ENCODE data around the gene KNTC1.
"Not testable (repeated sequence)": the region's sequence is repeated elsewhere in the genome, so short reads cannot be mapped to it uniquely, and the experiment has no call there.

The KNTC1 gene

DNA sequence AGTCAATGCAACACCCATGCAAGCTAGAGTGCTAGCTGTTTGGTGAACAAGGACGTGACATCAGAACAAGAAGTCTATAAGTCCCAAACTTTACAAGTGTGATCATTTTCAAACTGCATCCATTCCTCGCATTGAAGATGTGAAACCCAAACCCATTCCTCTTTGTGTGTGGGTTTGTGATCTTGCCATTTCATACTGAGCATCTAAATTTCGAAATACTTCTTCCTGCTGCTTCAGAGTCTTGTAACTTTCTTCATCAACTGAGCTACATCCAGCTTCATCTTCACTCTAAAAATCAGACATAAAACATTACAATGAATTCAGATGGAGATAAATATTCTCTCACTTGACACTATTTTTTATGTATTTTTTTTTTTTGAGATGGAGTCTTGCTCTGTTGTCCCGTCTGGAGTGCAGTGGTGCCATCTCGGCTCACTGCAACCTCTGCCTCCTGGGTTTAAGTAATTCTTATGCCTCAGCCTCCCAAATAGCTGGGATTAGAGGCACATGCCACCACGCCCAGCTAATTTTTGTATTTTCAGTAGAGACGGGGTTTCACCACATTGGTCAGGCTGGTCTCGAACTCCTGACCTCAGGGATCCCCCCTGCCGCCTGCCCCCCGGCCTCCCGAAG, 21.5 kb upstream of the KNTC1 start:
- DNase-seq (ENCODE audit: low spot score), result no peak

DNA sequence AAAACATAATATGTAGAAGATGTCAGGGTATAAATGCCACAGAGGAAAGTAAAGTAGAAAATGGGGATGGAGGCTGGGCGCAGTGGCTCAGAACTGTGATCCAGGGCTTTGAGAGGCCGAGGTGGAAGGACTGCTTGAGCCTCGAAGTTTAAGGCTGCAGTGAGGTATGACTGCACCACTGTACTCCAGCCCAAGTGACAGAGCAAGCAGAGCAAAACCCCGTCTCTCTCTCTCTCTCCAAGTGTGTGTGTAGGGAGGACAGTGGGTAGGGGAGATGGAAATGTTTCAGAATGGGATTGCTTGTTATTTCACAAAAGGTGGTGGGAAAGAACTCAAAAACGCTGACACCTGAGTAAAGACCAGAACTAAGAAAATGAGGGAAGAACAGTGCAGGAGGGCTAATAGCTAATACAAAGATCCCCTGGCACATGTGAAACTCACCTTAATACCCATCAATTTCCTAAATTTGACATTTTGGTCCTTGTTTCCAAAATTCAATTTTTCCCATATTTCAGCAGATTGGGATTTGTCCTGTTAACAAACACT, 20.6 kb upstream of the KNTC1 start:
- no peak for DNase-seq (ENCODE audit: low spot score)

DNA sequence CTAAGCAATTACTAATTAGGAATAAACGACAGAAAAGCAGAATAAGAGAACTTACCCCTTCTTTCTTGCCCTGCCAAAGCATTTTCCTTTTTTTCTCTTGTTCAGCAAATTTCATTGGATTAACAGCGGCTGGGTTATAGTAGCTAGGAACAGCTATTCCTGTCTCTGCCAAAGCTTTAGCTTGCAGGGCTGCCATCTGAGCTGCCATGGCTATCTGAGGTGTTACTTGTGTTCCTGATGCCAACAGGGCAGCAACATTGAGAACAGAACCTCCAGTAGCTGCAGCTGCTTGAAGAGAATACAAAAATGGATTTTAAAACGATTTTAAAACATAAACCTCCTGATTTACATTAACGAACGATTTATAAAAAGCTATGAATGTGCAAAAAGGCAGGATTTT, 18.9 kb upstream of the KNTC1 start:
- DNase-seq (ENCODE audit: low spot score), result no peak

DNA sequence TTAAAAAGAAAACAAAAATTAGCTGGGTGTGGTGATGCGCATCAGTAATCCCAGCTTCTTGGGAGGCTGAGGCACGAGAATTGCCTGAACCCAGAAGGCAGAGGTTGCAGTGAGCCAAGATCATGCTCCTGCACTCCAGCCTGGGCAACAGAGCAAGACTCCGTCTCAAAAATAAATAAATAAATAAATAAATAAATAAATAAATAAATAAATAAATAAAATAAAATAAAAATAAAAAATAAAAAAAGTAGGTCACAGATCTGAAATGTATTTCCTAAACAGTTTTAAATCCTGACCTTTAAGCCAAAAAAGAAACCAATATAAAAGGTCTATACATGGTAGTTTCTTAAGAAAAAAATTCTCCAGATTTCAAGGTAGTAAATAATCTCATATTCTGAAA, 14.0 kb upstream of the KNTC1 start:
- DNase-seq (ENCODE audit: low spot score), result not testable (repeated sequence)

DNA sequence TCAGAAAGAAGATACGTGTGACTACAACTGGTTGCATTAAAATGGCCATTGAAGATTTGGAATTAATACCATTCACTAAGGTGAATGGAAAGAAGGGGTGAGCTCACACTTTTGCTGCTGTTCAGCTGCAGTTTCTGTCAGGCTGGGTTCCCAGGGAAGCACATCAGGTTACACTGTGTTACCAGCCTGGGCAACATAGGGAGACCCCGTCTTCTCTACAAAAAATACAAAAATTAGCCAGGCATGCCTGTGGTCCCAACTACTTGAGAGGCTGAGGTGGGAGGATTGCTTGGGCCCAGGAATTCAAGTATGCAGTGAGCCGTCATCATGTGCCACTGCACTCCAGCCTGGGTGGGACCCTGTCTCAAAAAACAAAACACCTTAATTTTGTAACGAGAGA, 13.4 kb upstream of the KNTC1 start:
- DNase-seq (ENCODE audit: low spot score), result no peak

DNA sequence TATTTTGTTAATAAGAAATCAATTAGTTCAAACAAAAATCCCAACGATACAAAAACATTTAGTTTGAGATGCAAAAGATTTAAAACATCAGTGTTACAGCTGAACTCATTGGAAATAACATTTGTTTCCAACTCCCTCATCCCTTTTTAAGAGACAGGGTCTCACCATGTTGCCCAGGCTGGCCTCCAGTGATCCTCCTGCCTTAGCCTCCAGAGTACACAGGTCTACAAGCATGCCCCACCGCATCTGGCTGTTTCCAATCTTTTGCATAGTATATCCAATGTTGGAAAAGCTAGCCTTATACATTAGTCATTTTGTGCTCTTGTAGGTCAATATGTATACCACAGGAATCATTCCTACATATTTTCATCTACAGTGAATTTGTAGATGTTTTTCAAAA, 11.8 kb upstream of the KNTC1 start:
- DNase-seq (ENCODE audit: low spot score), result no peak

DNA sequence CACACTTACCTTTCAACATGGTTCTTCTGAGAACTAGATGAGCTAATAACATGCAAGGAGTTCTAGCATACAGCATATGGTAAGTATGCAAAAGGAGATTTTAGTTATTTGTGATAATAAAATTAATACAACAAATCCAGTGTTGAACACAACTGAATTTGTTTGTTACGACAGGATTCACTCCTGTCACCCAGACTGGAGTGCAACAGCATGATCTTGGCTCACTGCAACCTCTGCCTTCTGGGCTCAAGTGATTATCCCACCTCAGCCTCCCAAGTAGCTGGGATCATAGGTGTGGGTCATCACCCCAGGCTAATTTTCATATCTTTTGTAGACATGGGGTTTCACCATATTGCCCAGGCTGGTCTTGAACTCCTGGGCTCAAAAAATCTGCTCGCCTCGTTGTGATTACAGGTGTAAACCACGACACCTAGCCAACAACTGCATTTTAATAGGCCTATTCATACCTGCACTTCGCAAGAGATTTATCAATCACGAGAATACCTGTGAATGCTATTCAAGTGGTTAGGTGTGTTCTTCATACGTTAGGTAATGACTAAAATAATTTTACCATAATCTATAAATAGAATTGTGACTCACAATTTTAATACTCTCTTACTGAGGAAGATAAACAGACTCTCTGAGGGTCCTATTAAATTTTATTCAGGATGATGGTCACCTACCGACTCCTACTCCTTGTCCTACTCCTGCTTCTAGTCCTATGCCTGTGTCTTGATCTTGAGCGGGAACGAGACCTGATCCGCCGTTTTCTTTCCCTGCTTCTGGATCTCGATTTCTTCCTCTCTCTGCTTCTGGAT, 10.3 kb upstream of the KNTC1 start:
- DNase-seq (ENCODE audit: low spot score), result no peak

DNA sequence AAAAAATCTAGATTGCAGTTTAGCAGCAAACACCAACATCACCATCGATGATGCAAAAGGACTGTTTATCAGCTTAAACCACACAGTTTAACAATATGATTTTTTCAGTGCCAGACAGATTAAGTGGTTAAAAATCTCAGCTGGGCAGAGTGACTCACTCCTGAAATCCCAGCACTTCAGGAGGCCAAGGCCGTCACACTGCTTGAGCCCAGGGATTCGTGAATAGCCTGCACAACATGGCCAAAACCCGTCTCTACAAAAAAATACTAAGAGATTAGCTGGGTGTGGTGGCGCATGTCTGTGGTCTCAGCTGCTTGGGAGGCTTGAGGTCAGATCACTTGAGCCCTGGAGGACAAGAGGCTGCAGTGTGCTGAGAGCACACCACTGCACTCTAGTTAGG, 9.2 kb upstream of the KNTC1 start:
- DNase-seq (ENCODE audit: low spot score), result peak; percentile 62

DNA sequence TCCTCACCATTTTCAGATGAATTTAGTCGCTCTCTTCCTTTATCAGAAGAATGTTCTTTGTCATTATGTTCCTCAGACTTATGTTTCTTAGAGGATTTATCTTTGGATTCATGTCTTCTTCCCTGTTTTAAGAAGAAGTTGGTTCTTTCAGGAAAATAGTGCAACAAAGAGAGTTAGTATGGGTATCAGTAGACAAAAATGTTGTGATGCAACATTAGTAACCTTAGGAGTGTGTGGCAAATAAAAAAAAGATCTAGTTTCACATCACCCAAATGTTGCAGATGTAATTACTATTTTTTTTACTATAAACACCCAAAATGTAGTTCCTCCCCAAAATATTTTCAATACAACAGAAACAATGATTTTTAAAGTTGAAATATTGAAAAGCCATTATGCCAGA, 8.1 kb upstream of the KNTC1 start:
- no peak for DNase-seq (ENCODE audit: low spot score)

DNA sequence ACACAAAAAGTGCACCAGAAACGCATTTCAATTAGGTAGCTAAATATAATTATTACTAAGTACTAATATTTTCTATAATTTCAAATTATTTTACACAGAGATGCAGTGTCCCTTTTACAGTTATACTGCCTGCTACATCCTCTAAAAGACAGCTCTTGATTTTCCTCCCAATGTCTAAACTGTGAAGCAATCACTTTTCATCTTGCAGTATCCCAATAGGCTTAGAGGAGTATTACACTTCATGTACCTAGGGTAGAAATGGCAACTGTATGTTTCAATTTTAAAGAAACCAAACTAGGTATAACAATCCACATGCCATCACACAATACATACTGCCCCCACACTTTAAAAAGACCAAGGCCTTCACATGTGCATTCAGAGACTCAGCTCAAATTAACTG, 7.6 kb upstream of the KNTC1 start:
- DNase-seq (ENCODE audit: low spot score), result peak; percentile 11

DNA sequence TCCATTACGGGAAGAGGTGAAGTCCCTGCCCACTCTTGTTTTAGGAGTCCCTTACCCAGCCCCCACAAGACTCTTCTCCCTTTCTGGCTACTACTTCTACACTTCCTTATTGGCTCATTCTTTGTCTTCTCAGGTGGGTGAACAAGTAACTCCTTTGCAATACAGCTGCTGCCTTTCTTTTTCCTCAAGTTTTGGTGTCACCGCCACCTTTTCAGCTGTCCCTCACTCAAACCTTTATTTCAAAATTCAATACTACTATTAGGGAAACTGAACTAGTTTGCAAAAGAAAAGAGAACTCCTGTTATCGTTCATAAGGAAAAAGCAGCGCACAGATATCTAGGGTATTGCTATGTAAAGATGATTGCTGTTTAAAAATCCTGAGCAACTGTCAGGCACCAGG, 6.4 kb upstream of the KNTC1 start:
- DNase-seq (ENCODE audit: low spot score), result no peak

DNA sequence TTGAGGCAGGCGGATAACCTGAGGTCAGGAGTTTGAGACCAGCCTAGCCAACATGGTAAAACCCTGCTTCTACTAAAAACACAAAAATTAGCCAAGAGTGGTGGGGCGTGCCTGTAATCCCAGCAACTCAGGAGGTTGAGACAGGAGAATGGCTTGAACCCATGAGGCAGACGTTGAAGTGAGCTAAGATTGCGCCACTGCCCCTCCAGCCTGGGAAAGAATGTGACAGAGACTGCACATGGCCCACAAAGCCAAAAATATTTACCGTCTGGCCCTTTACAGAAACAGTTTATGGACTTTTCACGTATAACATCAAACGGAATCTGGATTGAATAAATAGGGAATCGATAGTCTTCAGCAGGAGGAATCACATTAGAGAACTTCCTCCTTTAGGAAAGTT, 3.8 kb upstream of the KNTC1 start:
- DNase-seq (ENCODE audit: low spot score), result no peak

DNA sequence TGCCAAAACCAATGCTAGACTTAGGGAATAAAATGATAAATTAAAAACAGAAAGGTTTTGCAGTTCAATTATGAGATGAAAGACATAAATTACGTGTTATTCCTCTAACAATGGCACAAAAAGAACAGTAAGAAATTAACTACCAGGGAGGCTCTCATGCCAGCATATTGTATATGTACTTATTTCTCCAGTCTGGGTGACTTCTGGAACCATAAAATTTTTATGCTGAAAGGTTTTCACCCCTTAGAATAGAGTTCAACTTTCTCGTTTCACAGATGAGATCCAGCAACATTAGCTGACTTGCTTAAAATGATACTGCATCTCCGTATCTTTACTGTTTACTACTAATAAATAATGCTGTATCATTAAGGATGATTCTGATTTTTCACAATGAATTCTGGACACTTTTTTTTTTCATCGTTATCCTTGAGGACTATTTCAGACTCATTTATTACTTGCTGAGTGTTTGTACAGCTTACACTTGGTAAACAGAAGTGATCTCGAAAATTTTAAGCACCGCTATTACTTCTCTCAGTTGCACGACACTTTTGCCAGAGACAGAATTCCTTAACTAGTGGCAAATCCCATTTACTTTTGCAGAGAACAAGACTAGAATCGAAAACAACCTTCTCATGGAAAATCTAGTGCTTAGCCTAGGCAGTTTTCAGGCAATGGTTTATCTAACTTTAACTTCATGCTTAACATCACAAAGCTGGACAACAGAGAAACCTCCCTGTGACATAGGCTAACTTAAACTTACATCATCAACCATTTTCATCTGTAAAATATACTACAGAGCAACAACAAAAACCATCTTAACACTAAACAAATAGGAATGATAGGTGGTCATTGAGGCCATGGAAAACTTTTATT, 3.0 kb upstream of the KNTC1 start:
- no peak for DNase-seq (ENCODE audit: low spot score)

DNA sequence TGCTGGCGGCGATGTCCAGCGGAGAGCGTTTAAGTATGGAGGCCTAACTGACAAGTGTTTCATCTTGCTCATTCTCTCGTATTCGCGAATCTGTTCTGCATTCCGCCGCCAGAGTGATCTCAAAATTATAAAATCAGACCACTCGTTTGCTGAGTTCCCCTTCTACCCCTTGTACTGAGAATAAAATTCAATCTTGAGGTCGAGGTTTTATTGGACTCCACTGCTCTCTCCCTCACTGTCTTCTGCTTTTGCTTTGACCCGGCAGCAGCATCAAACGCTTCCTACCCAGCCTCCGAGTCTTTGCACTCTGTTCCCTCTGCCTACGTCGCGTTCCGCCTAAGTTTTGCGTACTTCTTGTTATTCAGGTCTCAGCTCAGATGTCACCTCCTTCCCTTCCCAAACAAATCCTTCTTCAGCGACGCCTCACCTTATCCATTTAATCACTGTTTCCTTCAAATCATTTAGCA, 462 bp downstream of the KNTC1 start:
- peak; percentile 9 for DNase-seq (ENCODE audit: low spot score)

DNA sequence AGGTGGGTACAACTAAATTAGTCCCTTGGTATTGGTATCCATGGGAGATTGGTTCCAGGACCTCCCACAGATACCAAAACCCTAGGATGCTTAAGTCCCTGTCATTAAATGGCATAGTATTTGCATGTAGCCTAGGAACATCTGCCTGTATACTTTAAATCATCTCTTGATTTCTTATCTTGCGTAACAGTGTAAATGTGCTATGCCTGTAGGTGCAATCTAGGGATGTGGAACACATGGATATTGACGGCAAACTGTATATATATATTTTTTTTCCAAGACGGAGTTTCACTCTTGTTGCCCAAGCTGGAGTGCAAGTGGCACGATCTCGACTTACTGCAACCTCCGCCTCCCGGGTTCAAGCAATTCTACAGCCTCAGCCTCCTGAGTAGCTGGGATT, 1.5 kb downstream of the KNTC1 start:
- no peak for DNase-seq (ENCODE audit: low spot score)

DNA sequence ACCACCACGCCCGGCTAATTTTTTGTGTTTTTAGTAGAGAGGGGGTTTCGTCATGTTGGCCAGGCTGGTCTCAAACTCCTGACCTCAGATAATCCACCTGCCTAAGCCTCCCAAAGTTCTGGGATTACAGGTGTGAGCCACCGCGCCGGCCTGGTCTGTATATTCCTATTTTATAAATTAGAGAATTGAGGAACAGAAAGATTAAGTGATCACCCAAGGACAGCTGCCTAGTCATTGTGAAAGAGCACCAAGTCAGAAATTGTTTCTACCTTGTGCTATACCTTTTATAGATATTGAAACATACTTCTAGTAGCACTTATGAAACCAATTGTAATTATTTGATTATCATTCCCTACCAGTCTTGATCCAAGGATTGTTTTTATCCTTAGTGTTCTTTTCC, 1.9 kb downstream of the KNTC1 start:
- no peak for DNase-seq (ENCODE audit: low spot score)

DNA sequence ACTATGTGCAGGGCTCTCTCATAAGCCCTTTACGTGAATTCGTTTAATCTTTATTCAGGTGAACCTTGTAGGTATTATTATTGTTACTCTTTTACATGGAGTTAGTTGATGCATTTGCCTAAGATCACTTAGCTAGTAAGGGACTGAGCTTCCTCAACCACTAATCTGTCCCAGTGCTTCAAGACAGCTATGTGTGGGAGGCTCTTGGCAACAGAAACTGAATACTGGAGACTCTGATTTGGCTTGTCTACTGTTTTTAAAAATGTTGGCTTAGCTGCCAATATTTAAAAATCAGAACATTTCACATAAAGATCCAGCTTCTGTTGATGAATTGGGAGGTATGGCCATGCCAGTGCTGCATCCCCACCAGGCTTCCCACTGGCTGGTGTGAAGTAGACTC, 6.8 kb downstream of the KNTC1 start:
- no peak for DNase-seq (ENCODE audit: low spot score)

DNA sequence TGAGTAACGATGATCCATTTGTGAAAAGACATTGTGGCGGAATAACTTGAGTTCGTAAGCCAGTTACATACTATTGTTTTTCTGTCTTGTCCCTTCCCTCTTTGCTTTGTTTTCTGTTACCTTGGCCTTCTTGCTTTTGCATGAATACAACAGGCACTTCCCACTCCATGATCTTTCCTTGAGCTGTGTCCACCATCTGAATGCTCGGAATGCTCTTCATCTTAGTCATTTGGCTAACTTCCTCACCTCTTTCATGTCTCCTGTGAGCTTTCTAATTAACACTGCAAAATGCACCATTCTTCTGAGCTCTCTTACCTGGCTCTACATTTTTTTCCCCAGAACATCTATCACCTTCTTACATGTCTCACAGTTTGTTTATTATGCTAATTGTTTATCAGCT, 10.0 kb downstream of the KNTC1 start:
- no peak for DNase-seq (ENCODE audit: low spot score)

DNA sequence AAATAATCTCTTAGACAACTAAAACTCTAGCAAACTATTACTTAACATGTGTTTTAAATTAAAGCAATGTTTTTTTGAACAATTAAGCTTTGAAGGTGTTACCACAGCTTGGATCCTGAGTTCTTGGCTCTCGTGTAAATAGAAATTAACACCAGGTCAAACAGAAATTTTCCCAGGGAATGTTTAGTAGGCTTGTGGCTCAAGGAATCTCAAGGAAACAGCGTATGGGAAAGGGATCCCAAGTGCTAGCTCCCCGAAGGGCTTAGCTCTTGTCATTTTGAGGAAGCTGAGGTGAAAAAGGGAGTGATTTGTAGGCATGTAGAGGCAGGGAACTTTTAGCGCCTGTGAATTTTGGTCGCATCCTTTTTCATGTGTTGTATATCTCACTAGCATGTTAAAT, 11.4 kb downstream of the KNTC1 start:
- no peak for DNase-seq (ENCODE audit: low spot score)

DNA sequence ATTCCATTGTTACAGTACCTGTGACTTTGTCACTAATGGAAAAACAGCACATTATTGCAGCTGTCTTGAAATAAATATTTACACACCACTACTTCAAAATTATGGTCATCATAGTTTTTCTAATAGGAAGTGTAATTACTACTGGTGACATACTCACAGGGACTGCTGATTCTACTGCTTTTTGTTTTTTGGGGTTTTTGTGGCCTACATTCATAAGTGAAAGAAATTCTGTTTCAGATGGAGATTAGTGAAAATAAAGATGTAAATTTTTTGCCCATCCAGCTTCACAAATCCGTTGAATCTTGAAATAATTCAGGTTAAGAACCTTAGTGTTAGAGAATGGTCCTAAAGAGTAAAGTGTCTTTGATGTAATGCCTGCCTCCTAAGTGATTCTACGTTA, 17.5 kb downstream of the KNTC1 start:
- no peak for DNase-seq (ENCODE audit: low spot score)

DNA sequence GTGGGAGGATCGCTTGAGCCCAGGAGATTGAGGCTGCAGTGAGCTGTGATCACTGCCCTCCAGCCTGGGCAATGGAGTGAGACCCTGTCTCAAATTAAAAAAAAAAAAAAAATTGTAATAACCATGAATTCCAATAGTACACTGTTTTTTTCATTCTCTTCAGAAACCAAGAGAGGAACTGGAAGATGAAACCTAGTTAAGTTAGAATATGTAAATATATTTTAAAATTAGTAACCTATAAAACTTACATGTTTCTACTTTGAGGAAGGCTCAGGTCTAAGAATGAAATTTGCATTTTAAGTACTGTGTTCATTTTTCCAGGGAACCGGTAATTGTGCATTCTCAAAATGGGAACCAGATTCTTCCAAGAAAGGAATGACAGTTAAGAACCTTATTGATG, 18.8 kb downstream of the KNTC1 start:
- DNase-seq (ENCODE audit: low spot score), result no peak

DNA sequence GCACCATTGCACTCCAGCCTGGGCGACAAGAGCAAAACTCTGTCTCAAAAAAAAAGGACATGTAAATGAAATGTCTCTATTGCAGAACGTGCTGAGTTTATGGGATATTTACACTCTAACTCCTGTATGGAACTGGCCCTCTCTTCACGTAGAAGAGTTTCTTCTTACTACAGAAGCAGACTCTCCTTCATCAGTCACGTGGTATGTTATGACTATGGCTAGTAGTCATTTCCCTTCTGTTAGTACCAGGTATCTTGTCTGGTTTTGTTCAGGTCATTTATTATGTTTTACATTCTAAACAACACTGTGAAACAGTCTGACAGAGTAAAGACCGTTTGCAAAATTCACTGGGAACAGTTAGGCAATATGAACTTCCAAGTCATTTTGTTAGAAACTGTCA, 20.3 kb downstream of the KNTC1 start:
- DNase-seq (ENCODE audit: low spot score), result no peak
